Astrocyte (in vitro differentiated cells and primary cell): ENCODE measurements around the gene ALOX15.

ENCODE experiments used
- CTCF ChIP-seq: IDR thresholded peaks from 2 replicates; pipeline ENCODE4 v1.5.1; 2011; ENCODE audit warnings: low read depth, mild to moderate bottlenecking, inconsistent platforms, low read length, moderate library complexity; ENCODE audit not compliant: insufficient read depth
- EZH2 ChIP-seq: IDR thresholded peaks from 2 replicates; pipeline ENCODE4 v1.6.1; 2012; ENCODE audit warnings: mild to moderate bottlenecking, low read length, inconsistent platforms; ENCODE audit not compliant: insufficient read depth

GRCh38 chr17:4610656-4611055 lies 30.8 kb downstream of the ALOX15 start:
- TF ChIP-seq EZH2: no peak
- TF ChIP-seq CTCF: no peak
